Smooth muscle cell (in vitro differentiated cells): Measurements from ENCODE around the gene KLHL2. TPM values are rescaled to one million over a fixed set of nuclear protein-coding genes. Genes with fewer than 3 reads are reported as not detected.

Experiments used
- DNase-seq: peaks from one replicate; lab custom pipeline; 2025; ENCODE audit not compliant: unreplicated experiment; lab: John Stamatoyannopoulos, UW
- H2AFZ ChIP-seq: fragments of 200-600 bp; sonication (generic); 2 replicates; pipeline ENCODE4 v1.6.0; 2016; ENCODE audit warnings: antibody characterized with exemption, low read depth, mild to moderate bottlenecking
- H3F3A ChIP-seq: fragments of 200-600 bp; sonication (generic); 2 replicates; pipeline ENCODE4 v1.6.0; 2017; ENCODE audit warnings: antibody characterized with exemption, low read depth
- H3K27ac ChIP-seq: fragments of 200-600 bp; sonication (generic); 2 replicates; pipeline ENCODE4 v1.5.1; 2016; ENCODE audit warnings: low read depth, mild to moderate bottlenecking
- H3K27me3 ChIP-seq: fragments of 200-600 bp; sonication (generic); 2 replicates; pipeline ENCODE4 v1.6.1; 2016; ENCODE audit warnings: low read depth, mild to moderate bottlenecking
- H3K36me3 ChIP-seq: fragments of 200-600 bp; sonication (generic); 2 replicates; pipeline ENCODE4 v1.5.1; 2016; ENCODE audit warnings: low read depth
- H3K4me1 ChIP-seq: fragments of 200-600 bp; sonication (generic); 2 replicates; pipeline ENCODE4 v1.5.1; 2016; ENCODE audit warnings: low read depth
- H3K4me2 ChIP-seq: fragments of 200-600 bp; sonication (generic); 2 replicates; pipeline ENCODE4 v1.6.0; 2016; ENCODE audit warnings: mild to moderate bottlenecking
- H3K4me3 ChIP-seq: fragments of 200-600 bp; sonication (generic); 2 replicates; pipeline ENCODE4 v1.5.1; 2016; ENCODE audit warnings: mild to moderate bottlenecking
- H3K79me2 ChIP-seq: fragments of 200-600 bp; sonication (generic); 2 replicates; pipeline ENCODE4 v1.6.0; 2016; ENCODE audit warnings: low read depth, mild to moderate bottlenecking
- H3K9ac ChIP-seq: fragments of 200-600 bp; sonication (generic); 2 replicates; pipeline ENCODE4 v1.6.0; 2016; ENCODE audit warnings: low read depth
- H3K9me3 ChIP-seq: fragments of 200-600 bp; sonication (generic); replicated peaks from 2 replicates; pipeline ENCODE4 v1.5.1; 2016; ENCODE audit warnings: low read depth
- H4K20me1 ChIP-seq: fragments of 200-600 bp; sonication (generic); 2 replicates; pipeline ENCODE4 v1.6.0; 2016; ENCODE audit warnings: low read depth
- CTCF ChIP-seq: fragments of 200-600 bp; sonication (generic); IDR thresholded peaks from 2 replicates; pipeline ENCODE4 v1.5.1; 2017; ENCODE audit warnings: borderline replicate concordance, mild to moderate bottlenecking, antibody characterized with exemption; ENCODE audit not compliant: insufficient read depth, poor library complexity, severe bottlenecking
- WGBS: methylation state at CpG from one replicate; pipeline ENCODE4 v1.1.7; 2016; ENCODE audit warnings: low lambda C conversion rate; 5-methylcytosine and 5-hydroxymethylcytosine counted together
- polyA plus RNA-seq: library from polyadenylated mRNA; unstranded; fragments of >200 nt; fragmentation: Nextera tagmentation; extraction: Ambion mirVana; gene quantifications from 2 replicates; pipeline ENCODE4 v1.2.1, GENCODE V29; 2016
- total RNA-seq: library from RNA; depleted of rRNA; stranded (reverse); fragments of >200 nt; gene quantifications from 2 replicates; pipeline ENCODE4 v1.2.3, GENCODE V29; 2014

The KLHL2 gene
- total and polyA plus RNA-seq, 2 experiments from 2014 or later, result 2.6 to 18.6 TPM

- no peaks in the 10 kb centered on the region for H3K36me3 ChIP-seq
- no peak for DNase-seq
- no peaks in the 10 kb centered on the region for H3K9me3 ChIP-seq
- 71% methylated on average over 3 of the region's 3 CpGs for WGBS
- TF ChIP-seq CTCF, result no peak
- no peak overlapping the region for H3K4me2 ChIP-seq
- H3K4me3 ChIP-seq, result no peak overlapping the region
- no peaks in the 10 kb centered on the region for H3K27me3 ChIP-seq
- H3K9ac ChIP-seq, result no peak overlapping the region
- no peaks in the 10 kb centered on the region for H4K20me1 ChIP-seq
- no peak overlapping the region for H2AFZ ChIP-seq
- H3K4me1 ChIP-seq, result no peaks in the 10 kb centered on the region
- H3K79me2 ChIP-seq, result no peaks in the 10 kb centered on the region
- no peaks in the 10 kb centered on the region for H3F3A ChIP-seq
- H3K27ac ChIP-seq, result no peak overlapping the region
Measured at GRCh38 chr4:165347647-165348569, 140.5 kb downstream of the KLHL2 start.

- 72% methylated on average over 5 of the region's 5 CpGs for WGBS
- Histone ChIP-seq H3K27ac (no peak overlapping the region), H3K9ac (no peak overlapping the region), H3K79me2 (no peaks in the 10 kb centered on the region), H3K36me3 (no peaks in the 10 kb centered on the region), H3K9me3 (no peaks in the 10 kb centered on the region), H3K4me2 (no peak overlapping the region), H3K4me1 (peaks cover under 1% of the 10 kb centered on the region), H2AFZ (no peak overlapping the region), H3K4me3 (no peak overlapping the region), H3F3A (no peaks in the 10 kb centered on the region), H3K27me3 (no peaks in the 10 kb centered on the region), H4K20me1 (no peaks in the 10 kb centered on the region)
- DNase-seq, result no peak
- TF ChIP-seq CTCF, result no peak
Measured at GRCh38 chr4:165351359-165352130, 144.2 kb downstream of the KLHL2 start.

GRCh38 chr4:165355900-165356300 is 148.5 kb downstream of the KLHL2 start:
- no peak overlapping the region for H2AFZ ChIP-seq
- DNase-seq, result no peak

More at GRCh38 chr4:165355900-165356300, 148.5 kb downstream of the KLHL2 start:
- TF ChIP-seq CTCF, result peak; percentile 31
- H3K4me1 ChIP-seq, result peaks cover 3% of the 10 kb centered on the region
- no peaks in the 10 kb centered on the region for H3K27me3 ChIP-seq
- H3K4me3 ChIP-seq, result no peak overlapping the region
- no peaks in the 10 kb centered on the region for H4K20me1 ChIP-seq
- no peaks in the 10 kb centered on the region for H3K79me2 ChIP-seq
- no peak overlapping the region for H3K4me2 ChIP-seq
- H3K9ac ChIP-seq, result no peak overlapping the region
- H3F3A ChIP-seq, result peaks cover 5% of the 10 kb centered on the region
- WGBS, result 11% methylated on average over 2 of the region's 2 CpGs
- no peaks in the 10 kb centered on the region for H3K36me3 ChIP-seq
- no peak overlapping the region for H3K27ac ChIP-seq
- H3K9me3 ChIP-seq, result no peaks in the 10 kb centered on the region
